Heart left ventricle (tissue), 16 donors: ENCODE results near the gene GTF3C5. TPM values are rescaled to one million over a fixed set of nuclear protein-coding genes. Genes with fewer than 3 reads are reported as not detected.
A peak's percentile ranks its signal among the peaks of the same experiment; 100 is the strongest.

Experiments
- ATAC-seq, 4 donors: fragments of 200-7000 bp; cut with Tn5 transposase; one replicate each; pipeline ENCODE4 v1.9.1; 2020 to 2022; ENCODE audit warnings: moderate library complexity in 4 of 4, mild to moderate bottlenecking in 3 of 4, moderate number of reproducible peaks in 1 of 4
- DNase-seq, 5 donors: peaks; one replicate each; pipeline ENCODE4 v3.0.0-alpha.2; 2020
- H3K27ac ChIP-seq, 12 donors: fragments of 200-600 bp; sonication (generic) in 4 of 12; one replicate each; pipeline versions ENCODE4 v1.5.0 to v1.8.0; 2016 to 2022; ENCODE audit warnings: mild to moderate bottlenecking in 2 of 12
- H3K27me3 ChIP-seq, 9 donors: fragments of 200-600 bp; sonication (generic) in 2 of 9; one replicate each; pipeline versions ENCODE4 v1.5.1 to v1.8.0; 2016 to 2022; ENCODE audit warnings: mild to moderate bottlenecking in 3 of 9
- H3K36me3 ChIP-seq, 9 donors: fragments of 200-600 bp; sonication (generic) in 2 of 9; one replicate each; pipeline versions ENCODE4 v1.5.0 to v1.8.0; 2018 to 2022; ENCODE audit warnings: mild to moderate bottlenecking in 2 of 9
- H3K4me1 ChIP-seq, 12 donors: fragments of 200-600 bp; sonication (generic) in 4 of 12; one replicate each; pipeline versions ENCODE4 v1.5.0 to v1.8.0; 2016 to 2022; ENCODE audit warnings: mild to moderate bottlenecking in 3 of 12
- H3K4me3 ChIP-seq, 12 donors: fragments of 200-600 bp; sonication (generic) in 4 of 12; one replicate each; pipeline versions ENCODE4 v1.5.0 to v1.8.0; 2017 to 2022; ENCODE audit warnings: mild to moderate bottlenecking in 9 of 12, moderate library complexity in 4 of 12
- H3K9me3 ChIP-seq, 12 donors: fragments of 200-600 bp; sonication (generic) in 4 of 12; one replicate each; pipeline versions ENCODE4 v1.5.0 to v1.8.0; 2016 to 2022; ENCODE audit warnings: mild to moderate bottlenecking in 1 of 12
- POLR2A ChIP-seq, 2 donors: fragments of 450-650 bp; IDR thresholded peaks; one replicate each; pipeline ENCODE4 v1.6.1; 2017; ENCODE audit warnings: antibody characterized with exemption in 2 of 2, mild to moderate bottlenecking in 2 of 2, moderate library complexity in 2 of 2
- WGBS, 4 donors: extraction: QIAGEN DNeasy Blood & Tissue Kit in 2 of 4; methylation state at CpG; one replicate each; pipeline versions ENCODE4 v1.1.5 to v1.1.7; 2013 to 2018; 5-methylcytosine and 5-hydroxymethylcytosine counted together
- intact Hi-C, 10 donors: fragments of 100-400 bp; cut with DNase I; formaldehyde crosslinking; loops; one replicate each; pipeline versions ENCODE4 v1.11.1 to v1.14.2; 2022
- polyA plus RNA-seq, 2 donors: library from polyadenylated mRNA; stranded (reverse); fragments of 200-250 nt; gene quantifications; one replicate each; pipeline ENCODE4 v1.2.3, GENCODE V29; 2013
- total RNA-seq, 9 donors: library from RNA; depleted of rRNA in 2 of 9; stranded (reverse); fragments of >200 nt in 2 of 9; fragmentation: NEBNext Ultra II Directional in 3 of 9; extraction: Animal tissue kit (Norgen Biotek cat#: 25700) in 3 of 9; gene quantifications; one replicate each; pipeline versions ENCODE4 v1.1.0 to v1.2.4, GENCODE V29; 2016 to 2023
- TF ChIP-seq, protein P1 (sequence below), 12 donors: fragments of 200-600 bp; sonication (generic) in 4 of 12; IDR thresholded peaks; one replicate each; pipeline versions ENCODE4 v1.5.0 to v1.8.0; 2018 to 2022; ENCODE audit warnings: antibody characterized with exemption in 12 of 12, mild to moderate bottlenecking in 5 of 12
- donor health status: ischemic (EF 13 %, LVEDD 7.1; RV severe dilation, severe dysfunction).
- donor health status: healthy with polysubstance abuse.
- donor health status: DM: no; HTN: yes; CAD: no.
- donor health status: DM: no; HTN: no; CAD: no.
- donor health status: ischemic (EF 25% LVEDD 6.9; RV normal size, moderate dysfunction).
- donor health status: ischemic (EF 25% LVEDD 5.7; RV mildly dilated, moderate dysfunction).
- donor health status: healthy.
- donor health status: DM: yes; HTN: yes; CAD: no.
- donor health status: ischemic (EF 35%, LVEDD 5.7; RV mildly dilated, moderate dysfunction).
- donor health status: nonischemic (EF 11% LVEDD 7.7; RV severe dilation, severe dysfunction).
- donor health status: DM: yes; HTN: yes; CAD: no.
- donor health status: PGD.
- donor health status: ischemic (EF 29% LVEDD 5.4; RV normal size, mild dysfunction).
- donor health status: nonischemic (EF 23%, LVEDD 6.1; RV moderate dilation, normal function).

The GTF3C5 gene
- total and polyA plus RNA-seq, 11 donors: 22.9 to 51.7 (median 35.9) TPM

DNA sequence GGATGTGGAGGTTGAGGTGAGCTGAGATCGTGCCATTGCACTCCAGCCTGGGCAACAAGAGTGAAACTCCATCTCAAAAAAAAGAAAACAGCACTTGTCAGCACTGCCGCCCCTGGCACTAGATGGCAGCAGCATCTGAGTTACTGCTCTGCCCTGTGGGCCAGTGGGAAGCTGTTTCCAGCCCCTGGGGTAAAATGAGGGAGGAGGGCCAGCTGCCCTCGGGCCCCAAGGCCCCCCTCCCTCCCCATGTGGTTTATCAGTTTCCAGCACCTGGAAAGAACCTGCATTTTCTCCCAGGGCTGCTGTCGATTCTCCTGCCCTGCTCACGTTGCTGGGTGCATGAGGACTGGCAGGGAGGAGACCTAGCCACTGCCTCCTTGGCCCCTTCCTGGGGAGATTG lies 17.8 kb downstream of the GTF3C5 start:
- no peak for DNase-seq
- no peaks in the 10 kb centered on the region for H3K27me3 ChIP-seq
- TF ChIP-seq, protein P1, sequence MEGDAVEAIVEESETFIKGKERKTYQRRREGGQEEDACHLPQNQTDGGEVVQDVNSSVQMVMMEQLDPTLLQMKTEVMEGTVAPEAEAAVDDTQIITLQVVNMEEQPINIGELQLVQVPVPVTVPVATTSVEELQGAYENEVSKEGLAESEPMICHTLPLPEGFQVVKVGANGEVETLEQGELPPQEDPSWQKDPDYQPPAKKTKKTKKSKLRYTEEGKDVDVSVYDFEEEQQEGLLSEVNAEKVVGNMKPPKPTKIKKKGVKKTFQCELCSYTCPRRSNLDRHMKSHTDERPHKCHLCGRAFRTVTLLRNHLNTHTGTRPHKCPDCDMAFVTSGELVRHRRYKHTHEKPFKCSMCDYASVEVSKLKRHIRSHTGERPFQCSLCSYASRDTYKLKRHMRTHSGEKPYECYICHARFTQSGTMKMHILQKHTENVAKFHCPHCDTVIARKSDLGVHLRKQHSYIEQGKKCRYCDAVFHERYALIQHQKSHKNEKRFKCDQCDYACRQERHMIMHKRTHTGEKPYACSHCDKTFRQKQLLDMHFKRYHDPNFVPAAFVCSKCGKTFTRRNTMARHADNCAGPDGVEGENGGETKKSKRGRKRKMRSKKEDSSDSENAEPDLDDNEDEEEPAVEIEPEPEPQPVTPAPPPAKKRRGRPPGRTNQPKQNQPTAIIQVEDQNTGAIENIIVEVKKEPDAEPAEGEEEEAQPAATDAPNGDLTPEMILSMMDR (IDR thresholded peaks at IDR 0.05): peak in 10 of 12 donors; percentile 22 to 49 (median 36)
- TF ChIP-seq POLR2A (IDR thresholded peaks at IDR 0.05): no peak
- peak in 3 of 4 donors; percentile 25 to 54 (median 48) for ATAC-seq
- H3K4me3 ChIP-seq: no peak overlapping the region
- no peaks in the 10 kb centered on the region for H3K9me3 ChIP-seq
- 37 to 63% (median 52%) methylated on average over 5 of the region's 5 CpGs for WGBS, 4 donors
- H3K4me1 ChIP-seq: peaks cover 0 to 3% (median 0%) of the 10 kb centered on the region in 12 donors
- intact Hi-C loops: loop anchor here in 5 of 10 donors (2.0 to 10.0 kb wide), 5 partner anchors 49 to 99 kb away; no protein-coding TSS in a partner anchor
- H3K27ac ChIP-seq: no peak overlapping the region
- H3K36me3 ChIP-seq: peaks cover 2 to 98% (median 90%) of the 10 kb centered on the region in 9 donors

DNA sequence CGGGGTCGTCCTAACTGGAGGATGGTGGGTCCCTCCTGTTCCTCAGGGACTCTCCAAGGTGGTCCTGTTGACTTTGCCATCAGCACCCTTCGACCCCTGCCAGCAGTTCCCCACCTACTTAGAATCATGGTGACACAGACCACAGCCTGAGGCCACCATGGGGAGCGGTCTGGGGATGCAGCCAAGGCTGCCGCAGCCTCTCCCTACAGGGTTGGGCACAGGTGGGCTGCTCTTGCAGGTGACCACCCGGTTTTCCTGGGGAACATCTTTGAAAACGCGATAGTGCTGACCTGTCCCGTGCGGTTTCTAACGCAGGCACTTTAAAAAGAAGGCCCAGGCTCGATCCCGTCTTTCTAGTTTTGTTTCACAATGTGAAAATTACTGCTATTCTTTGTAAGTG lies 18.2 kb downstream of the GTF3C5 start:
- TF ChIP-seq, protein P1 (IDR thresholded peaks at IDR 0.05): no peak
- TF ChIP-seq POLR2A (IDR thresholded peaks at IDR 0.05): no peak
- Histone ChIP-seq H3K4me3 (no peak overlapping the region), H3K27ac (no peak overlapping the region), H3K4me1 (peaks cover 0 to 8% (median 0%) of the 10 kb centered on the region in 12 donors), H3K9me3 (no peaks in the 10 kb centered on the region), H3K27me3 (no peaks in the 10 kb centered on the region), H3K36me3 (peaks cover 0 to 98% (median 89%) of the 10 kb centered on the region in 9 donors)
- ATAC-seq (peak in 2 of 4 donors; percentile 8 to 14), DNase-seq (no peak)
- intact Hi-C loops: loop anchor here in 5 of 10 donors (2.0 to 10.0 kb wide), 5 partner anchors 48 to 98 kb away; no protein-coding TSS in a partner anchor
- 92 to 93% (median 93%) methylated on average over 13 of the region's 13 CpGs for WGBS, 4 donors

DNA sequence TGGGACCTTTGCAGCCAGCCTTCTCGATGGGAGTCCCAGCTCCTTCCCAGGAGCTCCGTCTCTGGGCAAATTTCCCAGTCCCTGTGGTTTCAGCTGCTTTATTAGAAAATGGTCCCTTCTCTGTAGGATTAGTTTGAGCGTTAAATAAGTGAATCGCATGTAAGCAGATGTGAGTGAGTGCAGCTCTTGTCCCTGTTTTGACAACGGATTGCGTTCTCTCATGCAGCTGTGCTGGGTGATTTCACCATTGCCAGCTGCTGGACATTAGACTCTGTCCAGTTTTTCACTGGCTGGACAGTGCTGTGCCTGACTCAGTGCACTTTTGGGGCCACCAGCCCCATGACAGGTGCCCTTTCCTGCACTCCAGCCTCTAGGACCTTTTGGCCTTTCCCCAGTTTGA lies 19.3 kb downstream of the GTF3C5 start:
- Histone ChIP-seq H3K4me1 (peaks cover 0 to 17% (median 6%) of the 10 kb centered on the region in 12 donors), H3K4me3 (no peak overlapping the region), H3K36me3 (peaks cover 0 to 97% (median 87%) of the 10 kb centered on the region in 9 donors), H3K9me3 (no peaks in the 10 kb centered on the region), H3K27ac (no peak overlapping the region), H3K27me3 (no peaks in the 10 kb centered on the region)
- 85 to 97% (median 92%) methylated on average over 6 of the region's 6 CpGs for WGBS, 4 donors
- TF ChIP-seq POLR2A (IDR thresholded peaks at IDR 0.05): no peak
- TF ChIP-seq, protein P1 (IDR thresholded peaks at IDR 0.05): no peak
- DNase-seq: no peak
- ATAC-seq: no peak
- intact Hi-C loops: loop anchor here in 3 of 10 donors (5.0 kb wide), 2 partner anchors 92 to 97 kb away; no protein-coding TSS in a partner anchor

DNA sequence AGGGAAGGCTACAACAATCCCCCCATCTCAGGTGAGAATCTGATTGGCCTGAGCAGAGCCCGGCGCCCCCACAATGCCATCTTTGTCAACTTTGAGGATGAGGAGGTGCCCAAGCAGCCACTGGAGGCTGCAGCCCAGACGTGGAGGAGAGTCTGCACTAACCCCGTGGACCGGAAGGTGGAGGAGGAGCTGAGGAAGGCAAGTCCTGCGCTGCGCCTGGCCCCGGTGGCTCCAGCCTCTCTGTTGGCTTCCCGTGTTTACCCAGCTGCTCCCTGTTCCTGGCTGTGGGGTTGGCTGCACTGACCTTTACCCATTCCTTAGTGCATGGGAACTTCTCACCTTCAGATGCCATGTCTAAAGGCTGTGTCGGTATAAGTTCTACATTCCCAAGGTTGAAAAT lies 20.0 kb downstream of the GTF3C5 start:
- WGBS, 4 donors: 79 to 86% (median 83%) methylated on average over 10 of the region's 10 CpGs
- no peaks in the 10 kb centered on the region for H3K27me3 ChIP-seq
- DNase-seq (no peak), ATAC-seq (no peak)
- intact Hi-C loops: loop anchor here in 3 of 10 donors (5.0 kb wide), 2 partner anchors 92 to 97 kb away; no protein-coding TSS in a partner anchor
- peaks cover 0 to 97% (median 87%) of the 10 kb centered on the region in 9 donors for H3K36me3 ChIP-seq
- peaks cover 0 to 23% (median 10%) of the 10 kb centered on the region in 12 donors for H3K4me1 ChIP-seq
- no peaks in the 10 kb centered on the region for H3K9me3 ChIP-seq
- H3K27ac ChIP-seq: no peak overlapping the region
- no peak overlapping the region for H3K4me3 ChIP-seq
- TF ChIP-seq POLR2A (IDR thresholded peaks at IDR 0.05): no peak
- TF ChIP-seq, protein P1 (IDR thresholded peaks at IDR 0.05): no peak
